Mesendoderm (in vitro differentiated cells): Measurements from ENCODE around the gene FAF1.
A peak's percentile ranks its signal among the peaks of the same experiment; 100 is the strongest.
"Not testable (repeated sequence)": the region's sequence is repeated elsewhere in the genome, so short reads cannot be mapped to it uniquely, and the experiment has no call there.

ENCODE experiments used
- DNase-seq: peaks from one replicate; pipeline ENCODE4 v3.0.0; 2013
- H2AK5ac ChIP-seq: 2 replicates; pipeline ENCODE4 v1.6.1; 2013; ENCODE audit warnings: low read length, inconsistent platforms
- H2BK120ac ChIP-seq: 2 replicates; pipeline ENCODE4 v1.6.1; 2013; ENCODE audit warnings: low read depth, mild to moderate bottlenecking, low read length, moderate library complexity, mixed read lengths
- H2BK15ac ChIP-seq: replicated peaks from 2 replicates; pipeline ENCODE4 v1.6.1; 2013; ENCODE audit warnings: low read depth, mild to moderate bottlenecking, moderate library complexity
- H2BK5ac ChIP-seq: 2 replicates; pipeline ENCODE4 v1.6.1; 2013; ENCODE audit warnings: low read length, inconsistent platforms
- H3K18ac ChIP-seq: 2 replicates; pipeline ENCODE4 v1.6.1; 2013; ENCODE audit warnings: mild to moderate bottlenecking, low read length, mixed read lengths
- H3K23ac ChIP-seq: one replicate; pipeline ENCODE4 v1.6.1; 2013; ENCODE audit warnings: low read length
- H3K27ac ChIP-seq: 2 replicates; pipeline ENCODE4 v1.5.1; 2013; ENCODE audit warnings: low read depth, mild to moderate bottlenecking, inconsistent platforms, low read length, moderate library complexity
- H3K27me3 ChIP-seq: 2 replicates; pipeline ENCODE4 v1.6.1; 2013; ENCODE audit warnings: low read length, control low read depth, mild to moderate bottlenecking, inconsistent platforms; ENCODE audit not compliant: insufficient read depth, poor library complexity
- H3K36me3 ChIP-seq: 2 replicates; pipeline ENCODE4 v1.6.1; 2013; ENCODE audit warnings: low read length, inconsistent platforms; ENCODE audit not compliant: control insufficient read depth, insufficient read depth
- H3K4ac ChIP-seq: one replicate; pipeline ENCODE4 v1.6.1; 2013; ENCODE audit warnings: low read depth, mild to moderate bottlenecking, low read length, moderate library complexity
- H3K4me1 ChIP-seq: 2 replicates; pipeline ENCODE4 v1.6.1; 2013; ENCODE audit warnings: low read depth, low read length, inconsistent platforms; ENCODE audit not compliant: control insufficient read depth
- H3K4me2 ChIP-seq: 2 replicates; pipeline ENCODE4 v1.6.1; 2013; ENCODE audit warnings: low read length
- H3K4me3 ChIP-seq: 2 replicates; pipeline ENCODE4 v1.5.1; 2013; ENCODE audit warnings: mild to moderate bottlenecking, low read length
- H3K56ac ChIP-seq: one replicate; pipeline ENCODE4 v1.6.1; 2013; ENCODE audit warnings: low read length
- H3K79me1 ChIP-seq: 2 replicates; pipeline ENCODE4 v1.6.1; 2013; ENCODE audit warnings: low read length, inconsistent platforms
- H3K79me2 ChIP-seq: 2 replicates; pipeline ENCODE4 v1.6.1; 2013; ENCODE audit warnings: mild to moderate bottlenecking, low read length; ENCODE audit not compliant: control insufficient read depth, insufficient read depth
- H3K9ac ChIP-seq: 2 replicates; pipeline ENCODE4 v1.6.1; 2013; ENCODE audit warnings: low read length, inconsistent platforms
- H4K5ac ChIP-seq: one replicate; pipeline ENCODE4 v1.6.1; 2013; ENCODE audit warnings: low read length
- H4K8ac ChIP-seq: one replicate; pipeline ENCODE4 v1.6.1; 2013; ENCODE audit warnings: low read depth, mild to moderate bottlenecking, control low read depth, low read length, moderate library complexity
- WGBS: extraction: QIAGEN DNeasy Blood & Tissue Kit; methylation state at CpG from one replicate; pipeline ENCODE4 v1.1.7; 2013; ENCODE audit warnings: low lambda C conversion rate, missing lambda C conversion rate; ENCODE audit not compliant: insufficient coverage; ENCODE audit errors: extremely low coverage; 5-methylcytosine and 5-hydroxymethylcytosine counted together

Gene FAF1

DNA sequence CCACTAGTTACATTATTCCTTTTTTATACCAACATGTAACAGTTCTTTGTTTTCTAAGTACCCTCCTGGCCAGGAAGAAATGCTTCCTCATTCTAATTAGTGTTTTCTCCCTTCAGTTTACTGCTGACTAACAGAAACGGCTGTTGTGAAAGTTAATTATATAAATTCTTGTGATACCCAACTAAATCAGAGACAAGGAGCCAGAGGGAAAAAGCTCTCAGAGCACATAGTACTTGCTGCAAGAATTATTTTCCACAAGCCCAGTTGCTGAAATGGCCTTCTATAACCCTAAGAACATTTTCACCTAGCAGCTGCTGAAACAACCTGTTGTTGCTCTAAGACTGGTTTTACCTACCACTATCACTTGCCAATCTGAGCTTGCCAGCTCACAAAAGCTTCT lies 82.4 kb downstream of the FAF1 start:
- Histone ChIP-seq H3K27me3 (no peaks in the 10 kb centered on the region), H2BK15ac (no peak overlapping the region), H3K4ac (no peak overlapping the region), H3K9ac (no peak overlapping the region), H3K56ac (no peak overlapping the region), H3K18ac (no peak overlapping the region), H2BK120ac (no peak overlapping the region), H3K4me2 (no peak overlapping the region), H3K4me1 (no peaks in the 10 kb centered on the region), H2BK5ac (no peak overlapping the region), H3K27ac (no peak overlapping the region), H3K23ac (no peak overlapping the region), H4K5ac (no peak overlapping the region), H2AK5ac (no peak overlapping the region), H3K4me3 (no peak overlapping the region), H3K36me3 (no peaks in the 10 kb centered on the region), H4K8ac (no peak overlapping the region), H3K79me2 (no peaks in the 10 kb centered on the region), H3K79me1 (peaks cover 2% of the 10 kb centered on the region)
- no CpG with 5 or more reads among the region's 1 CpG for WGBS
- DNase-seq = no peak

DNA sequence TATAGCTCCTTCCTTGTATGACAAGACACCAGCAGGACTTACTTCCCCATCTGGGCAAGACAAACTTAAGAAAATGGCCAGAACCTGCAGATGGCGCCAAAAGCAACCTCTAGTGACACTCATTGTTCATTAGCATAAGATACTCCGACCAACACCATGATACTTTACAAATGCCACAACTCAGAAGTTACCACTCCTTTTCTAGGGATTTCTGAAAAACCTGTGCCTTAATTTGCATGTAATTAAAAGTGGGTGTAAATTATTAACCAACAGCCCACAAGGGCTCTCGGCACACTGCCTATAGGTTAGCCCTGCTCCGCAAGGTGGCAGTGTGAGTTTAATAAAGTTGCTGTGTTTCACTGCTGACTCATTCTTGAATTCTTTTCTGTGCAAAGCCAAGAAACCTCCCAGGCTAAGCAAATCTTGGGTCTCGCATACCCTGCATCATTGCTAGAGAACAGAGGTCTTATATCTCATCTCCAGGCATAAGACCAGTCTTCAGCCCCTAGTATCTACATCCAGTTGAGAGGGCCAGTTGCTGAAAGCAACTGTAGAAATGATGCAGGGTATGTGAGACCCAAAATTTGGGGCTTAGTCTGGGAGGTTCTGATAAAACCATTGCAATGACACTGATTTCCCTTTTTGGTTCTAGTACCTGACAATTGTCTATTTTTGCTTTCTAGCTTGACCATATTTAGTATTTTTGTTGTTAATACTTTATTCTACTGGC lies 86.4 kb downstream of the FAF1 start:
- no peak overlapping the region for H4K5ac ChIP-seq
- H2BK5ac ChIP-seq = no peak overlapping the region
- no peaks in the 10 kb centered on the region for H3K4me1 ChIP-seq
- no peak overlapping the region for H3K9ac ChIP-seq
- no peak overlapping the region for H2BK120ac ChIP-seq
- H3K4me2 ChIP-seq = no peak overlapping the region
- no peak overlapping the region for H3K4me3 ChIP-seq
- H3K56ac ChIP-seq = no peak overlapping the region
- H3K23ac ChIP-seq = no peak overlapping the region
- H3K36me3 ChIP-seq = no peaks in the 10 kb centered on the region
- H3K79me2 ChIP-seq = no peaks in the 10 kb centered on the region
- H3K27ac ChIP-seq = no peak overlapping the region
- WGBS = no CpG with 5 or more reads among the region's 5 CpGs
- no peak overlapping the region for H3K4ac ChIP-seq
- peak; percentile 91 for DNase-seq
- H3K18ac ChIP-seq = no peak overlapping the region
- H3K79me1 ChIP-seq = peaks cover 3% of the 10 kb centered on the region
- H2BK15ac ChIP-seq = no peak overlapping the region
- H3K27me3 ChIP-seq = no peaks in the 10 kb centered on the region
- no peak overlapping the region for H2AK5ac ChIP-seq
- no peak overlapping the region for H4K8ac ChIP-seq

GRCh38 chr1:50864845-50865244 lies 95.2 kb downstream of the FAF1 start:
- not testable (repeated sequence) for H3K4me2 ChIP-seq, H3K36me3 ChIP-seq, H3K18ac ChIP-seq, H3K27me3 ChIP-seq, H4K8ac ChIP-seq, H2BK15ac ChIP-seq, H3K4ac ChIP-seq, H3K4me3 ChIP-seq, H2BK5ac ChIP-seq, H3K23ac ChIP-seq, H3K27ac ChIP-seq, H4K5ac ChIP-seq, H3K56ac ChIP-seq, H2BK120ac ChIP-seq, H3K79me2 ChIP-seq, DNase-seq, H3K9ac ChIP-seq, H2AK5ac ChIP-seq, H3K4me1 ChIP-seq, H3K79me1 ChIP-seq
- WGBS = no CpG with 5 or more reads among the region's 3 CpGs

GRCh38 chr1:50861772-50862171 lies 98.3 kb downstream of the FAF1 start:
- Histone ChIP-seq H3K18ac (no peak overlapping the region), H2BK120ac (no peak overlapping the region), H2AK5ac (no peak overlapping the region), H3K36me3 (no peaks in the 10 kb centered on the region), H3K79me1 (no peaks in the 10 kb centered on the region), H3K27ac (no peak overlapping the region), H4K5ac (no peak overlapping the region), H3K27me3 (no peaks in the 10 kb centered on the region), H2BK15ac (no peak overlapping the region), H3K9ac (no peak overlapping the region), H2BK5ac (no peak overlapping the region), H3K4me3 (no peak overlapping the region), H3K4ac (no peak overlapping the region), H3K4me1 (no peaks in the 10 kb centered on the region), H3K23ac (no peak overlapping the region), H3K79me2 (peaks cover 7% of the 10 kb centered on the region), H3K4me2 (no peak overlapping the region), H4K8ac (no peak overlapping the region), H3K56ac (no peak overlapping the region)
- no CpG with 5 or more reads among the region's 1 CpG for WGBS
- DNase-seq = no peak

DNA sequence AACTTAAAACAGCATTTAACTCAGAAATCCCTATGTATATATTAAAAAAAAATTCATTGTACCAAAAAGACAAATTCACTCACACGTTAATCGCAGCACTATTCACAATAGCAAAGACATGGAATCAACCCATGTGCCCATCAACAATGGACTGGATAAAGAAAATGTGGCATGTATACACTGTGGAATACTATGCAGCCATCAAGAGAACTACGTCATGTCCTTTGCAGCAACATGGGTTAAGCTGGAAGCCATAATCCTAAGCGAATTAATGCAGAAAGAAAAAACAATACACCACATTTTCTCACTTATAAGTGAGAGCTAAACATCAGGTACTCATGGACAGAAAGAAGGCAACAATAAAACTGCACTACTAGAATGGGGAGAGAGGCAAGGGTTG lies 99.4 kb downstream of the FAF1 start:
- no peaks in the 10 kb centered on the region for H3K27me3 ChIP-seq
- DNase-seq = no peak
- no peak overlapping the region for H2BK120ac ChIP-seq
- H3K79me2 ChIP-seq = peaks cover 6% of the 10 kb centered on the region
- no peaks in the 10 kb centered on the region for H3K36me3 ChIP-seq
- WGBS = no CpG with 5 or more reads among the region's 4 CpGs
- no peak overlapping the region for H3K23ac ChIP-seq
- H3K18ac ChIP-seq = no peak overlapping the region
- H3K56ac ChIP-seq = no peak overlapping the region
- no peak overlapping the region for H3K9ac ChIP-seq
- H3K4ac ChIP-seq = no peak overlapping the region
- no peak overlapping the region for H3K27ac ChIP-seq
- H3K4me3 ChIP-seq = no peak overlapping the region
- H3K4me1 ChIP-seq = no peaks in the 10 kb centered on the region
- no peaks in the 10 kb centered on the region for H3K79me1 ChIP-seq
- no peak overlapping the region for H4K5ac ChIP-seq
- no peak overlapping the region for H2AK5ac ChIP-seq
- H3K4me2 ChIP-seq = no peak overlapping the region
- no peak overlapping the region for H4K8ac ChIP-seq
- H2BK5ac ChIP-seq = no peak overlapping the region
- H2BK15ac ChIP-seq = no peak overlapping the region

GRCh38 chr1:50860256-50860655 lies 99.8 kb downstream of the FAF1 start:
- Histone ChIP-seq H3K18ac (no peak overlapping the region), H3K4me3 (no peak overlapping the region), H3K27ac (no peak overlapping the region), H3K9ac (no peak overlapping the region), H3K23ac (no peak overlapping the region), H3K36me3 (no peaks in the 10 kb centered on the region), H2AK5ac (no peak overlapping the region), H2BK5ac (no peak overlapping the region), H2BK15ac (no peak overlapping the region), H4K8ac (no peak overlapping the region), H4K5ac (no peak overlapping the region), H3K79me1 (no peaks in the 10 kb centered on the region), H3K56ac (no peak overlapping the region), H3K79me2 (peaks cover 6% of the 10 kb centered on the region), H3K4me2 (no peak overlapping the region), H3K4me1 (no peaks in the 10 kb centered on the region), H3K27me3 (no peaks in the 10 kb centered on the region), H3K4ac (no peak overlapping the region), H2BK120ac (no peak overlapping the region)
- no CpG with 5 or more reads among the region's 2 CpGs for WGBS
- DNase-seq = no peak
